Measurements from ENCODE around the gene POLR2J2.
"Not testable (repeated sequence)": the region's sequence is repeated elsewhere in the genome, so short reads cannot be mapped to it uniquely, and the experiment has no call there.

GRCh38 chr7:102715718-102716117 lies 44.3 kb upstream of the POLR2J2 start:
- not testable (repeated sequence) for TF ChIP-seq EZH2 (IDR thresholded peaks at IDR 0.05; ENCODE audit: low read length, unreplicated experiment); CTCF (conservative IDR thresholded peaks at IDR 0.05; ENCODE audit: low read depth, low read length)

All from PC-3 (cell line).